Ishikawa (cell line): ENCODE data around the gene CORO7.

Experiments
- CEBPB ChIP-seq: IDR thresholded peaks from 2 replicates; pipeline ENCODE4 v1.6.1; 2012
- RAD21 ChIP-seq: IDR thresholded peaks from 2 replicates; pipeline ENCODE4 v1.6.1; 2012; ENCODE audit warnings: low read depth
- YY1 ChIP-seq: IDR thresholded peaks from 2 replicates; pipeline ENCODE4 v1.6.1; 2012; ENCODE audit warnings: low read depth

- no peak for TF ChIP-seq RAD21
- no peak for TF ChIP-seq YY1
- no peak for TF ChIP-seq CEBPB
These were observed 101.7 kb downstream of the CORO7 start for GRCh38 chr16:4314532-4315185.
